ENCODE results near the gene TSPEAR.

The TSPEAR gene

GRCh38 chr21:44709426-44710293, 1.7 kb downstream of the TSPEAR start:
- H3K9me3 ChIP-seq (replicated peaks in 1 of 11) = peaks cover 17 to 38% (median 19%) of the 10 kb centered on the region in 11 experiments
- H3K27me3 ChIP-seq = peaks cover 87 to 100% (median 97%) of the 10 kb centered on the region in 11 experiments
- H4K20me1 ChIP-seq = peaks cover 0 to 46% (median 21%) of the 10 kb centered on the region in 11 experiments; a peak in 14 of 22 replicates
- TF ChIP-seq Cebpa-rat (IDR thresholded peaks at IDR 0.05) = no peak
- no peak overlapping the region for H3K27ac ChIP-seq
- peak overlapping the region in 3 of 10 experiments; percentile 22 to 27 (median 22); a peak in 4 of 20 replicates for H3K4me3 ChIP-seq
- peaks cover 7 to 24% (median 19%) of the 10 kb centered on the region in 10 experiments; a peak in 16 of 20 replicates for H3K4me1 ChIP-seq
- peak overlapping the region in 9 of 11 experiments; percentile 30 to 84 (median 48); a peak in 17 of 22 replicates for H3K4me2 ChIP-seq
- no peak overlapping the region for H3K9ac ChIP-seq
- H3K36me3 ChIP-seq = no peaks in the 10 kb centered on the region

- Histone ChIP-seq H3K4me2 (peak overlapping the region in 9 of 11 experiments; percentile 30 to 84 (median 48); a peak in 16 of 22 replicates), H3K27ac (no peak overlapping the region), H3K27me3 (peaks cover 89 to 100% (median 97%) of the 10 kb centered on the region in 11 experiments), H3K9ac (no peak overlapping the region), H3K36me3 (no peaks in the 10 kb centered on the region), H3K4me3 (peak overlapping the region in 3 of 10 experiments; percentile 22 to 27 (median 22); a peak in 2 of 20 replicates), H4K20me1 (peaks cover 0 to 46% (median 21%) of the 10 kb centered on the region in 11 experiments; a peak in 14 of 22 replicates), H3K4me1 (peaks cover 7 to 24% (median 19%) of the 10 kb centered on the region in 10 experiments; a peak in 16 of 20 replicates), H3K9me3 (replicated peaks in 1 of 11) (peaks cover 20 to 42% (median 22%) of the 10 kb centered on the region in 11 experiments)
- no peak for TF ChIP-seq Cebpa-rat (IDR thresholded peaks at IDR 0.05)
Observed at GRCh38 chr21:44708866-44709425, 2.4 kb downstream of the TSPEAR start.

GRCh38 chr21:44708213-44708865, 3.0 kb downstream of the TSPEAR start:
- Histone ChIP-seq H3K9me3 (replicated peaks in 1 of 11) (peaks cover 20 to 36% (median 22%) of the 10 kb centered on the region in 11 experiments), H3K27ac (no peak overlapping the region), H4K20me1 (peaks cover 0 to 46% (median 21%) of the 10 kb centered on the region in 11 experiments; a peak in 14 of 22 replicates), H3K9ac (no peak overlapping the region), H3K4me2 (no peak overlapping the region; a peak in 1 of 22 replicates), H3K4me3 (no peak overlapping the region), H3K27me3 (peaks cover 89 to 100% (median 97%) of the 10 kb centered on the region in 11 experiments), H3K4me1 (peaks cover 7 to 24% (median 19%) of the 10 kb centered on the region in 10 experiments; a peak in 16 of 20 replicates), H3K36me3 (no peaks in the 10 kb centered on the region)
- TF ChIP-seq Cebpa-rat (IDR thresholded peaks at IDR 0.05) = no peak

- Histone ChIP-seq H3K36me3 (no peaks in the 10 kb centered on the region), H3K27ac (no peak overlapping the region), H3K9me3 (replicated peaks in 1 of 11) (peaks cover 20 to 32% (median 22%) of the 10 kb centered on the region in 11 experiments), H3K9ac (no peak overlapping the region), H3K27me3 (peaks cover 85 to 100% (median 97%) of the 10 kb centered on the region in 11 experiments), H3K4me1 (peaks cover 7 to 17% (median 12%) of the 10 kb centered on the region in 10 experiments; a peak in 15 of 20 replicates), H3K4me3 (no peak overlapping the region), H4K20me1 (peaks cover 0 to 45% (median 20%) of the 10 kb centered on the region in 11 experiments; a peak in 15 of 22 replicates), H3K4me2 (no peak overlapping the region)
- TF ChIP-seq Cebpa-rat (IDR thresholded peaks at IDR 0.05) = no peak
Observed at GRCh38 chr21:44706706-44707581, 4.4 kb downstream of the TSPEAR start.

GRCh38 chr21:44706026-44706705, 5.2 kb downstream of the TSPEAR start:
- H3K4me2 ChIP-seq = no peak overlapping the region
- H3K27me3 ChIP-seq = peaks cover 84 to 100% (median 97%) of the 10 kb centered on the region in 11 experiments
- no peak overlapping the region for H3K9ac ChIP-seq
- no peak for TF ChIP-seq Cebpa-rat (IDR thresholded peaks at IDR 0.05)
- H4K20me1 ChIP-seq = peaks cover 0 to 39% (median 14%) of the 10 kb centered on the region in 11 experiments; a peak in 15 of 22 replicates
- peaks cover 7 to 17% (median 12%) of the 10 kb centered on the region in 10 experiments; a peak in 16 of 20 replicates for H3K4me1 ChIP-seq
- H3K36me3 ChIP-seq = no peaks in the 10 kb centered on the region
- peak overlapping the region in 1 of 10 experiments; percentile 40; a peak in 1 of 20 replicates for H3K4me3 ChIP-seq
- H3K27ac ChIP-seq = no peak overlapping the region
- H3K9me3 ChIP-seq (replicated peaks in 1 of 11) = peaks cover 20 to 32% (median 22%) of the 10 kb centered on the region in 11 experiments

GRCh38 chr21:44704636-44705001, 6.8 kb downstream of the TSPEAR start:
- H3K9me3 ChIP-seq (replicated peaks in 1 of 11) = peaks cover 20 to 32% (median 22%) of the 10 kb centered on the region in 11 experiments
- H3K27me3 ChIP-seq = peaks cover 74 to 100% (median 93%) of the 10 kb centered on the region in 11 experiments
- H3K4me2 ChIP-seq = no peak overlapping the region
- no peak for TF ChIP-seq Cebpa-rat (IDR thresholded peaks at IDR 0.05)
- H3K27ac ChIP-seq = no peak overlapping the region
- H3K4me1 ChIP-seq = peaks cover 16 to 25% (median 20%) of the 10 kb centered on the region in 10 experiments; a peak in 18 of 20 replicates
- H3K36me3 ChIP-seq = no peaks in the 10 kb centered on the region
- no peak overlapping the region for H3K9ac ChIP-seq
- no peak overlapping the region for H3K4me3 ChIP-seq
- peaks cover 0 to 34% (median 8%) of the 10 kb centered on the region in 11 experiments; a peak in 12 of 22 replicates for H4K20me1 ChIP-seq

All from BLaER1 treated with 17β-estradiol and CSF1 and Interleukin-3, amounts not matched to agents 10 nM and 100 nM (cell line).